GM19455 (cell line): Measurements from ENCODE around the gene DNAJC13.

ENCODE experiments used
- ATAC-seq: cut with Tn5 transposase; IDR thresholded peaks from one replicate; pipeline ENCODE4 v1.9.1; 2021; ENCODE audit not compliant: unreplicated experiment

Gene DNAJC13

DNA sequence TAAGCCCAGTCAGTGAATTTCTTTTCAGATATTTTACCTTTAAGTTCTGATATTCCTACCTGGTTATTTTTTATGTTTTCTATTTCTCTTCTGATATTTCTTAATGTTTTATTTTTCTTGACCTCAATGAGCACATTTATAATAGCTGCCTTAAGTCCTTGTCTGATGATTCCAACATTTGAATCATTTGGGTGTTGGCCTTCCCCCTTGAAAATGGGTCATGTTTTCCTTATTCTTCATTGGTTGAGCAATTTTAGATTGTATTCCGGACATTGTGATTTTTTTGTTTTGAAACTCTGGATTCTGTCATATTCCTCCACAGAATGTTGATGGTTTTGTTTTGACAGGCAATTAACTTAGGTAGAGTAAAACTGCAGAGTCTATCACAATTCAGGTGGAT is 170.1 kb downstream of the DNAJC13 start:
- ATAC-seq, result no peak
